A549 treated with Hydrocortisone at 1 μM for 4 hours (cell line): ENCODE data around the gene ACP5. TPM values are rescaled to one million over a fixed set of nuclear protein-coding genes. Genes with fewer than 3 reads are reported as not detected.

Experiments used
- total RNA-seq: library from RNA; stranded (reverse); fragments of 200-300 nt; extraction: Qiagen RNA extraction; gene quantifications from 5 replicates; pipeline ENCODE4 v1.2.3, GENCODE V29; 2022

ACP5 gene
- total RNA-seq = 0.15 to 0.33 TPM (median 0.26 TPM) in 4 of 5 replicates, not detected in the other

DNA sequence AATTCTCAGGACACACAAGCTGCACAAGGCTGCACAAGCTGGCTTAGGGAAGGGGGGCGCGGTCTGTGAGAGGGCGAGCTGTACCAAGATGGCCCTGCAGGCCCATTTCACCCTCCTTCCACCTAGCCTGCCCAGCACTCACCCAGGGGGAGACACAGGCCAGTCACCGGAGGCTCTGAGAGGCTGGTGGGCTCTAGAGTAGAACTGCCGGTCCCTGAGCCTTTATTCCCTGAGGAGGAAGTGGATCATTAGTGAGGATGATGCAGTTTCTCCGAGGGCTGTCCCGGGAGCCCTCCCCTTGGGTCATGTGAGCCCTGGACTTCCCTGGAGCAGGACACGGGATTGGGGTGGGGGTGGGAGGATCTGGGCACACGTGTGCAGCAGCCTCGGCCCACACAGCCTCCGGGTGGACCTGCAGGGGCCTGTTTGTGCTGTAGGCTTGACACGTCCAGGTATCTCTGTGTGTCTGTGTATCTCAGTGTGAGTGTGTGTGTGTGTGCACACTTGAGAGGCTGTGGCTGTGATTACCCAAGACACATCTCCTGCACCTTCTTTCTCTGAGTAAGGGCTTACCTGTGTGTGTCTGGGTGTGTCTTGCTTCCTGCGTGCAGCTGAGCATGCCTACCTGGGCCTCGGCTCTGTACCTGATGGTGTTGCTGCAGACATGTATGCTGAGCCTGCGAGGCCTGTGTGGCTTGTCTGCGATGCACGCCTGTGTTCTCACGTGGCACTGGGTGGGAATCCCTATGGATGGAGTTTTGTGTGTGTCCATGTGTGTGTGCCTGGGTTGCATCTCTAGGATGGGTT lies at the start of gene ACP5:
ACP5 (minus strand) TSS at position 195 of the 807 bp plus-strand sequence. CDS start 328 bp downstream, outside the sequence.

DNA sequence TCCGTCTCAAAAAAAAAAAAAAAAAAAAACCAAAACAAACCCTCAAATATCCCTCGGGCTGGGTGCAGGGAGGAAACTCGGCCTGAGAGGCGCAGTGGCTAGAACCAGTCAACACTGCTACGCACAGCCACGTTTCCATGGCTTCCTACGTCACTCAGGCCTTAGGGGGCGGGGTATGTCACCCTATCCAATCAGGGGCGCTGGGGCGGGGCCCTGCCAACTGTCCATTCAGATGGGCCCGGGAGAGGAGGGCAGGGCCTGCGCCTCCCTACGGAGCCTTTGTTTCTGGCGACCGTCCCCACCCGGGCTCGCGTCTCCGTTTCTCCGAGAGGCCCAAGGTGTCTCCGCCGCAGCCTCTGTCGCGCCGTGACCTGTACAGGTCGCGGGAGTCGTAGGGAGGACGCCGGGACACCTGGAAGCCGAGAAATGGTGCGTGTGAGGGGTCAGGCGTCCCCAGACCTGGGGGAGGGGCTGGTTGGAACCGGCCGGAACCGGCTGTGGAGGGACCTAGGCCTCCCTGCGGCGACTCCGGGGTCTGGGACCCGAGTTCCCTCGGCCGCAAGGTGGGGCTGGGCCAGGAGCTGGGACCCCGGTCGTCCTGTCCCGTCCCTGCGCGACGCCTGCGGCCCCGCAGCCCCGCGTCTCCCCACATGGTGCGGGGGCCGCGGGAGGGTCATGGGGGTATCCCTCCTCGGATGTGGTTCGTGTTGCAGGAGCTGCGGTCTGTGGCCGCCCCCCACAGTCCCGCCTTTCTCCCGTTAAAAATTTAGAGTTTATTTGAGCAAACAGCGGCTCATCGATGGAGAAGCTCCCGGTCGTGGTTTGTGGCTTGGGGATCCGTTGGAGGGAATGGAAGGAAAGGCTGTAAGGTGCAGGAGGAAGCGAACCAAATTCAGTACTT lies 20.0 kb upstream of the ACP5 start, which contains the start of gene ZNF627:
ZNF627 (plus strand) TSS at position 282 of the 901 bp plus-strand sequence; CDS start at position 427, 145 bp downstream.

DNA sequence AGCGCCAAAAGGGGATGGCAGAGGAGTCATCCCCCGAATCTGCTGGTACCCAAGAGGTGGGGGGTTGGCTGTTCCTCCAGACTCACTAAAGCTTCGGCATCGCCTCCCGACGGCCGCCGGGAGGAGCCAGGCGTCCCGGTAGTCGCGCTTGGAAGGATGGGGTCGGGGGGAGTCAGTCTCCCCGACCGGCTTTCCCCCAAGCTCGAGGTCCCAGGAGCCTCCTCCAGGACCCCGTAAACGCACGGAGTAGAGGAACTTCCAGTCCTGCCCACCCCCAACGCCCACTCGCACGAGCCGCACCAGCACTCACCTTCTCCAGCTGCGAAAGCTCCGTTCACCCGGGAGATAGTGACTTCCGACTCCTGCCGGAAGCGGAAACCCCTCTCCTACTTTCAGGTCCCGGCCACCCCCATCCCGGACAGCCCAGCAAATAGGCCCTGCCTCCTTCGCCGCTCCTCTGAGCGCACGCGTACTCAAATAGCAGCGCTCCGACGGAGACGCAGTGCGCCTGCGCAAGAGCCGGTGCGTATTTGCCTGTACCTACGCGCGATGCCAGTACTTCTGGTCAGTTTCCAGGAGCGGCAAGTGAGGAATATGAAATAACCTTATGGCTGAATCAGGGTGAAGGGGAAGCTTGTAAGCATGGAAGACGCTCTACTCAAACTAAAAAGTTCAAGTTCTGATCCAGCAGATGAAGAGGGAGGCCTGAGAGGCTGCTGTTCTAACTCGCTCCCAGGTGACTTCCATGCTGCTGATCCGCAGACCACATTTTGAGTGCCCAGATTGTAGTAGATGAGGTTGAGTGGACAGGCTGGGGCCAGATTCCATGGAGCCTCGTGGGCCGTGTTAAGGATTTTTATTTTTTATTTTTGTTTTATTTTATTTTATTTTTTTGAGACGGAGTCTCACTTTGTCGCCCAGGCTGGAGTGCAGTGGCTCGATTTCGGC lies 18.3 kb downstream of the ACP5 start, which contains the start of gene ELOF1:
ELOF1 (minus strand) TSS at position 350 of the 948 bp plus-strand sequence. CDS start 4,883 bp downstream, outside the sequence.

DNA sequence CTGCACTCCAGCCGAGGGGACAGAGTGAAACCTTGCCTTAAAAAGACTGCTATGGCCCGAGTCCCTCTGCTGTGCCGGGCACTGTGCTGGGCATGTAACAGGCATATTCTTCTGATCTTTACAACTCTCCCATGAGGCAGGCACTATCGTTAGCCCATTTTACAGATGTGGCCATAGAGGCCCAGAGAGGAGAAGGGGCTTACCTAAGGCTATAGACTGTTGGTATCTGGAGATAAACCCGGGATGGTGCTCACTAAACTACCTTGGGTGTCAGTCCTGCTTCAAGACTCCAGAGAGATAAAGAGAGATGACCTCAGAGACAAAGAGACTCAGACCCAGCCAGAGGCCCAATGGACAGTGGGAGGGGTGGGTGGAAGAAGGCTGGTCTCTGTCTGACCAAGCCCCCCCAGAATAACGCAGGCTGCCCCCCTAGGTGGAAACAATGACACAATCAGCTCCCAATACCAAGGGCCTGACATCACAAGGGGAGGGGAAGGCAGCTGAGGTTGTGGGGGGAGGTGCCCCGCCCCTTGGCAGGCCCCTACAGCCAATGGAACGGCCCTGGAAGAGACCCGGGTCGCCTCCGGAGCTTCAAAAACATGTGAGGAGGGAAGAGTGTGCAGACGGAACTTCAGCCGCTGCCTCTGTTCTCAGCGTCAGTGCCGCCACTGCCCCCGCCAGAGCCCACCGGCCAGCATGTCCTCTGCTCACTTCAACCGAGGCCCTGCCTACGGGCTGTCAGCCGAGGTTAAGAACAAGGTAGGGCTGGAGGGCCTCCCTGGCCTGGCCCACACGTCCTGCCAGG lies 39.0 kb downstream of the ACP5 start, which contains the start of gene CNN1:
CNN1 (plus strand) TSS at position 620 of the 805 bp plus-strand sequence; CDS start at position 697, 77 bp downstream.

DNA sequence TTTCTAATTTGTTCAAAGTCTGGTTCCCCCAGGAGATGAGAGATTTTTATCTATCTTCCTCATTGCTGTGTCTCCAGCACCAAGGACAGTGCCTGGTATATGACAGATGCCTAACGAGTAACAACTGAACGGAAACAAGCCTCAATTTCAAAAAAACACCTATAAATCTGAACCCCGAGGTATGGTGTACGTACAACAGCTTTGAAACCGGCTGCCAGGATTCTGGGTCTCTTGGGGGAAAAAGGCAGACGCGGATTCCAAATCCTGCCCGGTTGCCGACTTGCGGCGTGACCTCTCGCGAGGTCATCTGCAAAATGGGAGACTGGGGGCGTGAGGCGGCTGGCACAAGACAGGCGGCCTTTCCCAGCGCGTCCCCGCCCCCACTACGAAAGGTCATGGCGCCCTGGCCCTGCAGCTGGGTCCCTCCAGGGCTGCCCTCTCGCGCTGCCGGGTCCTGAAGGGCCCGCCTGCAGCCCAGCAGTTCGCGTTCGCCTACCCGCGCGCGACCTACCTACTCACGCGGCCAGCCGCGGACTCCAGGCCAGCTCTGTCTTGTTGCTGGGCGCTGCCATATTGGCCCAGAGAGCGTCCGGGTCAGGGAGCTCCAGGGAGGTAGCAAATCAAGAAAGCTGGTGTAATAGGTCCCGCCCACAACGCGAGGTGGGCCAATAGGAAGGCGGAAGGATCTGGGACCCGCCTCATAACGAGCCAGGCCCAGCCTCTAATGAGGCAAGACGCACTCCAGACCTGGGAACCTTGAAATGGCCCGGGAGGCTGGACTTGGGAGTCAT lies 48.7 kb downstream of the ACP5 start, which contains the start of gene ECSIT:
ECSIT (minus strand) TSS at position 584 of the 791 bp plus-strand sequence. CDS start 9,964 bp downstream, outside the sequence.

Other genes starting within 250 kb of the ACP5 start
- 2.8 to 6.0 TPM (median 3.8 TPM) in 5 replicates for gene RAB3D, start 238.0 kb downstream of the ACP5 start, total RNA-seq
- gene TMEM205, start 231.4 kb downstream of the ACP5 start, total RNA-seq = 88.3 to 128 TPM (median 107 TPM) in 5 replicates
- 3.6 to 4.9 TPM (median 4.6 TPM) in 5 replicates for gene CCDC159, start 231.1 kb downstream of the ACP5 start, total RNA-seq
- 7.5 to 9.7 TPM (median 8.9 TPM) in 5 replicates for gene PLPPR2, start 222.2 kb downstream of the ACP5 start, total RNA-seq
- 1.3 to 2.4 TPM (median 1.8 TPM) in 5 replicates for gene SWSAP1, start 203.0 kb downstream of the ACP5 start, total RNA-seq
- gene EPOR, start 193.3 kb downstream of the ACP5 start, total RNA-seq = 3.0 to 4.9 TPM (median 4.0 TPM) in 5 replicates
- gene RGL3, start 158.3 kb downstream of the ACP5 start, total RNA-seq = 0.92 to 1.8 TPM (median 1.3 TPM) in 5 replicates
- 0.92 to 2.2 TPM (median 1.0 TPM) in 5 replicates for gene ODAD3, start 142.5 kb downstream of the ACP5 start, total RNA-seq
- 242 to 279 TPM (median 253 TPM) in 5 replicates for gene PRKCSH, start 142.0 kb downstream of the ACP5 start, total RNA-seq
- gene ELAVL3, start 96.6 kb downstream of the ACP5 start, total RNA-seq = 0.07 to 0.38 TPM (median 0.22 TPM) in 5 replicates
- 2.4 to 4.7 TPM (median 3.6 TPM) in 5 replicates for gene ZNF653, start 71.8 kb downstream of the ACP5 start, total RNA-seq
- 27.8 to 31.4 TPM (median 29.9 TPM) in 5 replicates for gene ECSIT, start 48.5 kb downstream of the ACP5 start, total RNA-seq
- 0.20 to 0.46 TPM (median 0.35 TPM) in 5 replicates for gene CNN1, start 38.8 kb downstream of the ACP5 start, total RNA-seq
- gene ELOF1, start 18.4 kb downstream of the ACP5 start, total RNA-seq = 85.6 to 112 TPM (median 95.1 TPM) in 5 replicates
- gene ZNF627, start 19.8 kb upstream of the ACP5 start, total RNA-seq = 2.7 to 5.3 TPM (median 3.5 TPM) in 5 replicates
- gene ZNF823, start 161.3 kb upstream of the ACP5 start, total RNA-seq = 1.6 to 3.4 TPM (median 2.5 TPM) in 5 replicates
- gene ZNF441, start 189.4 kb upstream of the ACP5 start, total RNA-seq = 0.02 TPM in 1 of 5 replicates, not detected in the others
- gene ZNF491, start 220.9 kb upstream of the ACP5 start, total RNA-seq = not detected in 5 replicates
- 0.02 to 0.07 TPM (median 0.03 TPM) in 4 of 5 replicates, not detected in the other for gene ZNF440, start 236.6 kb upstream of the ACP5 start, total RNA-seq